H9 (cell line): ENCODE data around the gene KRTAP12-3. TPM values are rescaled to one million over a fixed set of nuclear protein-coding genes. Genes with fewer than 3 reads are reported as not detected.

Experiments
- DNase-seq: peaks from one replicate; pipeline ENCODE4 v3.0.0-alpha.2; 2017
- H2AFZ ChIP-seq: one replicate; pipeline ENCODE4 v1.6.1; 2013; ENCODE audit warnings: mild to moderate bottlenecking, low read length, control low read depth, moderate library complexity
- H2AK5ac ChIP-seq: 2 replicates; pipeline ENCODE4 v1.6.1; 2013; ENCODE audit warnings: low read length, control low read depth, mixed read lengths; ENCODE audit not compliant: insufficient read length
- H2BK120ac ChIP-seq: one replicate; pipeline ENCODE4 v1.6.1; 2013; ENCODE audit warnings: low read depth, mild to moderate bottlenecking, low read length, control low read depth, inconsistent platforms; ENCODE audit not compliant: poor library complexity, severe bottlenecking
- H2BK12ac ChIP-seq: 2 replicates; pipeline ENCODE4 v1.6.1; 2013; ENCODE audit warnings: low read length, control low read depth, mixed read lengths, low read depth; ENCODE audit not compliant: insufficient read length
- H2BK15ac ChIP-seq: 2 replicates; pipeline ENCODE4 v1.6.1; 2013; ENCODE audit warnings: low read depth, low read length, control low read depth
- H2BK20ac ChIP-seq: one replicate; pipeline ENCODE4 v1.6.1; 2013; ENCODE audit warnings: low read depth, mild to moderate bottlenecking, low read length, control low read depth, inconsistent platforms; ENCODE audit not compliant: poor library complexity, severe bottlenecking
- H2BK5ac ChIP-seq: 2 replicates; pipeline ENCODE4 v1.6.1; 2013; ENCODE audit warnings: low read length, control low read depth, mixed read lengths; ENCODE audit not compliant: insufficient read length
- H3K14ac ChIP-seq: 2 replicates; pipeline ENCODE4 v1.6.1; 2013; ENCODE audit warnings: low read length, control low read depth; ENCODE audit not compliant: insufficient read depth
- H3K18ac ChIP-seq: 2 replicates; pipeline ENCODE4 v1.6.1; 2013; ENCODE audit warnings: low read depth, mild to moderate bottlenecking, mixed read lengths, low read length, control low read depth; ENCODE audit not compliant: insufficient read length
- H3K23ac ChIP-seq: 2 replicates; pipeline ENCODE4 v1.6.1; 2013; ENCODE audit warnings: low read length, control low read depth, mixed read lengths, low read depth; ENCODE audit not compliant: insufficient read length
- H3K23me2 ChIP-seq: 2 replicates; pipeline ENCODE4 v1.6.1; 2013; ENCODE audit warnings: low read depth, mild to moderate bottlenecking, mixed read lengths, low read length, control low read depth; ENCODE audit not compliant: insufficient read length, poor library complexity, severe bottlenecking
- H3K27ac ChIP-seq: 2 replicates; pipeline ENCODE4 v1.5.1; 2013; ENCODE audit warnings: low read length, control low read depth, mixed read lengths, low read depth; ENCODE audit not compliant: insufficient read length
- H3K27me3 ChIP-seq: 2 replicates; pipeline ENCODE4 v1.6.1; 2013; ENCODE audit warnings: low read length, control low read depth, inconsistent platforms; ENCODE audit not compliant: insufficient read depth
- H3K4ac ChIP-seq: 2 replicates; pipeline ENCODE4 v1.6.1; 2013; ENCODE audit warnings: low read depth, mild to moderate bottlenecking, control low read depth, inconsistent platforms, low read length, moderate library complexity
- H3K4me1 ChIP-seq: 2 replicates; pipeline ENCODE4 v1.6.1; 2013; ENCODE audit warnings: low read length, control low read depth, inconsistent platforms; ENCODE audit not compliant: insufficient read depth
- H3K4me2 ChIP-seq: 2 replicates; pipeline ENCODE4 v1.6.1; 2013; ENCODE audit warnings: low read length, control low read depth, mixed read lengths; ENCODE audit not compliant: insufficient read length, insufficient read depth
- H3K56ac ChIP-seq: 2 replicates; pipeline ENCODE4 v1.6.1; 2013; ENCODE audit warnings: low read depth, mild to moderate bottlenecking, mixed read lengths, low read length, control low read depth; ENCODE audit not compliant: insufficient read length
- H3K79me1 ChIP-seq: 2 replicates; pipeline ENCODE4 v1.6.1; 2013; ENCODE audit warnings: low read depth, mild to moderate bottlenecking, moderate library complexity, low read length, control low read depth, inconsistent platforms; ENCODE audit not compliant: insufficient read depth, poor library complexity, severe bottlenecking
- H3K79me2 ChIP-seq: 2 replicates; pipeline ENCODE4 v1.6.1; 2013; ENCODE audit warnings: low read length, control low read depth, inconsistent platforms; ENCODE audit not compliant: insufficient read depth
- H3K9ac ChIP-seq: 2 replicates; pipeline ENCODE4 v1.6.1; 2013; ENCODE audit warnings: low read length, control low read depth, mixed read lengths; ENCODE audit not compliant: insufficient read length; ENCODE audit errors: extremely low read depth
- H3K9me3 ChIP-seq: one replicate; pipeline ENCODE4 v1.6.1; 2013; ENCODE audit warnings: low read depth, low read length, inconsistent platforms; ENCODE audit not compliant: control insufficient read depth
- H3T11ph ChIP-seq: one replicate; pipeline ENCODE4 v1.6.1; 2013; ENCODE audit warnings: mild to moderate bottlenecking, low read length, control low read depth, inconsistent platforms
- H4K20me1 ChIP-seq: one replicate; pipeline ENCODE4 v1.6.1; 2013; ENCODE audit not compliant: control insufficient read depth, insufficient read length, insufficient read depth
- H4K5ac ChIP-seq: 2 replicates; pipeline ENCODE4 v1.6.1; 2013; ENCODE audit warnings: low read depth, mild to moderate bottlenecking, mixed read lengths, low read length, control low read depth; ENCODE audit not compliant: insufficient read length
- H4K8ac ChIP-seq: replicated peaks from 2 replicates; pipeline ENCODE4 v1.6.1; 2013; ENCODE audit warnings: low read length, control low read depth, mixed read lengths, low read depth; ENCODE audit not compliant: insufficient read length
- H4K91ac ChIP-seq: 2 replicates; pipeline ENCODE4 v1.6.1; 2013; ENCODE audit warnings: low read depth, mild to moderate bottlenecking, moderate library complexity, mixed read lengths, low read length, control low read depth; ENCODE audit not compliant: insufficient read length
- H3K27ac Mint-ChIP-seq, 3 experiments: 2 replicates in 2 of 3; 3 replicates in 1 of 3; pipeline ENCODE4 v1.8.0; 2020 to 2021; ENCODE audit warnings: mixed read lengths in 3 of 3, mild to moderate bottlenecking in 1 of 3, moderate library complexity in 1 of 3
- H3K27me3 Mint-ChIP-seq: 2 replicates; pipeline ENCODE4 v1.8.0; 2021; ENCODE audit warnings: low read depth, mild to moderate bottlenecking, moderate library complexity, mixed read lengths
- H3K36me3 Mint-ChIP-seq, 3 experiments: 2 replicates in 2 of 3; 3 replicates in 1 of 3; pipeline ENCODE4 v1.8.0; 2020 to 2021; ENCODE audit warnings: low read depth in 3 of 3, mixed read lengths in 3 of 3; ENCODE audit not compliant: insufficient read depth in 1 of 3
- H3K4me1 Mint-ChIP-seq, 2 experiments: 2 replicates each; pipeline ENCODE4 v1.8.0; 2020; ENCODE audit warnings: mixed read lengths in 2 of 2
- H3K4me3 Mint-ChIP-seq, 2 experiments: 2 replicates in 1 of 2; 3 replicates in 1 of 2; pipeline ENCODE4 v1.8.0; 2020 to 2021; ENCODE audit warnings: mild to moderate bottlenecking in 2 of 2, mixed read lengths in 2 of 2, moderate library complexity in 1 of 2
- H3K9me3 Mint-ChIP-seq, 2 experiments: 2 replicates in 1 of 2; 3 replicates in 1 of 2; pipeline ENCODE4 v1.8.0; 2020; ENCODE audit warnings: mild to moderate bottlenecking in 2 of 2, mixed read lengths in 2 of 2, moderate library complexity in 1 of 2
- WGBS: extraction: QIAGEN DNeasy Blood & Tissue Kit; methylation state at CpG from one replicate; pipeline ENCODE4 v1.1.7; 2013; ENCODE audit warnings: missing lambda C conversion rate, low lambda C conversion rate, mixed read lengths; ENCODE audit not compliant: insufficient read length; ENCODE audit errors: extremely low coverage; 5-methylcytosine and 5-hydroxymethylcytosine counted together
- total RNA-seq: library from RNA; stranded (reverse); gene quantifications from 2 replicates; pipeline ENCODE4 v1.2.1, GENCODE V29; 2021
- TF ChIP-seq, protein P1 (sequence below): fragments of 200-600 bp; sonication (generic); conservative IDR thresholded peaks from 3 replicates; pipeline ENCODE4 v1.8.0; 2021; ENCODE audit warnings: antibody characterized with exemption, mild to moderate bottlenecking

KRTAP12-3 gene
- total RNA-seq, 1 experiment from 2014 or later, result not detected

DNA sequence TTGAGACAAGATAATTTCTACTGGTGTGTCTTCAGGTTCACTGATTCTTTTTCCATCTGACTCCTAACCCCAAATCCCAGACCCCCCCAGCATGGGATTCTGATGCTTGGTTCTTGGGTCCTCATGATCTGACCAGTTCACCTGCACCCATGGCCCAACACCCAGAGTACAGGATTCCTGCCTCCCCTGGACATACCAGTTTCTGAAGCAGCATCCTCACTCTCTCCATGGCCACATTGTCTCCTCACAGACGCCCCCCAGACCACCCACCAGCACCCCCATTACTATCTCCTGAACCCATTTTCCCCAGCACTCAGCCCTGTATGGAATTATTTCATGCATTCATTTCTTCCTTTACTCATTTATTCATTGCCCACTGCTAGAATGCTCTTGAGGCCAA lies 864 bp upstream of the KRTAP12-3 start:
- Histone ChIP-seq H2BK15ac (no peak overlapping the region), H3K14ac (no peak overlapping the region), H3K4ac (no peak overlapping the region), H2BK12ac (no peak overlapping the region), H3K56ac (no peak overlapping the region), H3K18ac (no peak overlapping the region), H4K91ac (no peak overlapping the region), H3T11ph (no peak overlapping the region), H4K20me1 (no peaks in the 10 kb centered on the region), H3K79me1 (no peaks in the 10 kb centered on the region), H3K4me1 (no peaks in the 10 kb centered on the region), H2BK5ac (no peak overlapping the region), H2BK120ac (no peak overlapping the region), H4K5ac (no peak overlapping the region), H3K4me2 (no peak overlapping the region), H2AFZ (no peak overlapping the region), H3K9ac (no peak overlapping the region), H3K9me3 (no peaks in the 10 kb centered on the region), H3K23me2 (no peaks in the 10 kb centered on the region), H3K27ac (no peak overlapping the region), H2AK5ac (no peak overlapping the region), H3K27me3 (no peaks in the 10 kb centered on the region), H3K23ac (no peak overlapping the region), H2BK20ac (no peak overlapping the region), H4K8ac (no peak overlapping the region), H3K79me2 (no peaks in the 10 kb centered on the region)
- H3K4me3 Mint-ChIP-seq, result no peak overlapping the region; a peak in 1 of 5 replicates
- WGBS, result no CpG with 5 or more reads among the region's 1 CpG
- no peak for DNase-seq
- H3K9me3 Mint-ChIP-seq, result peaks cover 14 to 15% of the 10 kb centered on the region in 2 experiments; a peak in 4 of 5 replicates
- H3K27me3 Mint-ChIP-seq, result peaks cover 22% of the 10 kb centered on the region
- no peak overlapping the region for H3K27ac Mint-ChIP-seq
- TF ChIP-seq, protein P1, sequence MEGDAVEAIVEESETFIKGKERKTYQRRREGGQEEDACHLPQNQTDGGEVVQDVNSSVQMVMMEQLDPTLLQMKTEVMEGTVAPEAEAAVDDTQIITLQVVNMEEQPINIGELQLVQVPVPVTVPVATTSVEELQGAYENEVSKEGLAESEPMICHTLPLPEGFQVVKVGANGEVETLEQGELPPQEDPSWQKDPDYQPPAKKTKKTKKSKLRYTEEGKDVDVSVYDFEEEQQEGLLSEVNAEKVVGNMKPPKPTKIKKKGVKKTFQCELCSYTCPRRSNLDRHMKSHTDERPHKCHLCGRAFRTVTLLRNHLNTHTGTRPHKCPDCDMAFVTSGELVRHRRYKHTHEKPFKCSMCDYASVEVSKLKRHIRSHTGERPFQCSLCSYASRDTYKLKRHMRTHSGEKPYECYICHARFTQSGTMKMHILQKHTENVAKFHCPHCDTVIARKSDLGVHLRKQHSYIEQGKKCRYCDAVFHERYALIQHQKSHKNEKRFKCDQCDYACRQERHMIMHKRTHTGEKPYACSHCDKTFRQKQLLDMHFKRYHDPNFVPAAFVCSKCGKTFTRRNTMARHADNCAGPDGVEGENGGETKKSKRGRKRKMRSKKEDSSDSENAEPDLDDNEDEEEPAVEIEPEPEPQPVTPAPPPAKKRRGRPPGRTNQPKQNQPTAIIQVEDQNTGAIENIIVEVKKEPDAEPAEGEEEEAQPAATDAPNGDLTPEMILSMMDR, result no peak
- H3K4me1 Mint-ChIP-seq, result peaks cover 31 to 41% of the 10 kb centered on the region in 2 experiments
- peaks cover 2 to 15% (median 8%) of the 10 kb centered on the region in 3 experiments; a peak in 6 of 7 replicates for H3K36me3 Mint-ChIP-seq
